ENCODE results near the gene LCN10.

Gene LCN10

GRCh38 chr9:136690104-136690805 is 52.5 kb downstream of the LCN10 start:
- no peaks in the 10 kb centered on the region for H3K36me3 Mint-ChIP-seq
- H3K4me3 Mint-ChIP-seq, result no peak overlapping the region
- H3K27ac Mint-ChIP-seq, result no peak overlapping the region
- H3K27me3 Mint-ChIP-seq, result peaks cover 41% of the 10 kb centered on the region
- H3K9me3 Mint-ChIP-seq, result no peaks in the 10 kb centered on the region
- no peak for ATAC-seq
- H3K4me1 Mint-ChIP-seq, result peaks cover 15% of the 10 kb centered on the region

- Mint-ChIP-seq H3K9me3 (no peaks in the 10 kb centered on the region), H3K27me3 (peaks cover 32% of the 10 kb centered on the region), H3K36me3 (no peaks in the 10 kb centered on the region), H3K4me3 (no peak overlapping the region), H3K27ac (no peak overlapping the region), H3K4me1 (peaks cover 15% of the 10 kb centered on the region)
- no peak for ATAC-seq
Observed at GRCh38 chr9:136689108-136689460, 53.7 kb downstream of the LCN10 start.

- H3K9me3 Mint-ChIP-seq, result no peaks in the 10 kb centered on the region
- H3K4me1 Mint-ChIP-seq, result peaks cover 15% of the 10 kb centered on the region
- H3K27me3 Mint-ChIP-seq, result peaks cover 29% of the 10 kb centered on the region
- ATAC-seq, result peak; percentile 42
- no peaks in the 10 kb centered on the region for H3K36me3 Mint-ChIP-seq
- H3K27ac Mint-ChIP-seq, result no peak overlapping the region
- H3K4me3 Mint-ChIP-seq, result peak overlapping the region; percentile 39
Observed at GRCh38 chr9:136688274-136689107, 54.2 kb downstream of the LCN10 start.

All from stimulated activated memory B cell treated with anti-CD40 and anti-IgM and Interleukin-4, amounts not matched to agents 10 μg/mL and 1 μg/mL and 100 μg/mL, for 72 hours (primary cell).